Cardiac muscle cell (in vitro differentiated cells and primary cell): ENCODE measurements around the gene UQCC3. TPM values are rescaled to one million over a fixed set of nuclear protein-coding genes. Genes with fewer than 3 reads are reported as not detected.
A peak's percentile ranks its signal among the peaks of the same experiment; 100 is the strongest.

Source experiments
- DNase-seq, 2 donors: peaks; one replicate each; pipeline versions ENCODE4 v3.0.0 to v3.0.0-alpha.2; 2010 to 2017; ENCODE audit warnings: low read depth in 1 of 2, low spot score in 1 of 2
- H3K27ac ChIP-seq: fragments of 200-600 bp; sonication (generic); 2 replicates; pipeline ENCODE4 v1.5.1; 2016
- H3K27me3 ChIP-seq: fragments of 200-600 bp; sonication (generic); 2 replicates; pipeline ENCODE4 v1.6.0; 2016; ENCODE audit warnings: control low read depth
- H3K36me3 ChIP-seq: fragments of 200-600 bp; sonication (generic); 2 replicates; pipeline ENCODE4 v1.5.1; 2016; ENCODE audit warnings: control low read depth
- H3K4me1 ChIP-seq: fragments of 200-600 bp; sonication (generic); 2 replicates; pipeline ENCODE4 v1.8.1; 2017; ENCODE audit warnings: low read depth, mild to moderate bottlenecking, mixed run types
- H3K4me3 ChIP-seq: fragments of 200-600 bp; sonication (generic); 2 replicates; pipeline ENCODE4 v1.5.1; 2016; ENCODE audit warnings: mild to moderate bottlenecking
- H3K9me3 ChIP-seq: fragments of 200-600 bp; sonication (generic); 2 replicates; pipeline ENCODE4 v1.5.1; 2017; ENCODE audit warnings: low read depth, mild to moderate bottlenecking, control low read depth
- polyA plus RNA-seq: library from polyadenylated mRNA; unstranded; fragments of >200 nt; fragmentation: Nextera tagmentation; extraction: Ambion mirVana; gene quantifications from 2 replicates; pipeline ENCODE4 v1.2.1, GENCODE V29; 2016
- total RNA-seq: library from RNA; depleted of rRNA; stranded (reverse); fragments of >200 nt; gene quantifications from 2 replicates; pipeline ENCODE4 v1.2.3, GENCODE V29; 2016
- TF ChIP-seq, protein P1 (sequence below): IDR thresholded peaks from 2 replicates; pipeline ENCODE4 v1.5.1; 2012; ENCODE audit warnings: low read depth, mild to moderate bottlenecking, low read length

Gene UQCC3
- total and polyA plus RNA-seq, 2 experiments from 2014 or later = 13.0 to 32.3 TPM

DNA sequence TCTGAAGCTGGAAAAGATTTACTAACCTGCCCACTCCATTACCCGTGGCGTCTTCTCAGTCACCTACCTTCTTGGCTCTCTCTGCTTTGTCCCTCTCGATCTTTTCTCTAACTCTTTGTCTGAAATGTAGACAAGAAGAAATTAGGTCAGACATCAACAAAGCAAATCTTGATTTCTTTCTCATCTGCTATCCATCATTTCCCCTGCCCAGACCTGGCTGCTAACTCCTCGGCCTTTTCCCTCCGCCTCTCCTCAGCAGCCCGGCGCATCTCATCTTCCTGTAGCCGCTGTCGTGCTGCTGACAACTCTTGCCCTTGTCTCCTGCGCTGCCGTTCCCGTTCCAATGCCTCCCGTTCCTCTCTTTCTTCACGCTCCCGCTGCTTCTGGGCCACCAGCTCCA lies 6.2 kb downstream of the UQCC3 start:
- Histone ChIP-seq H3K9me3 (no peaks in the 10 kb centered on the region), H3K4me3 (peak overlapping the region; percentile 93), H3K27me3 (no peaks in the 10 kb centered on the region), H3K4me1 (peaks cover 23% of the 10 kb centered on the region), H3K27ac (peak overlapping the region; percentile 80), H3K36me3 (peaks cover 22% of the 10 kb centered on the region)
- TF ChIP-seq, protein P1, sequence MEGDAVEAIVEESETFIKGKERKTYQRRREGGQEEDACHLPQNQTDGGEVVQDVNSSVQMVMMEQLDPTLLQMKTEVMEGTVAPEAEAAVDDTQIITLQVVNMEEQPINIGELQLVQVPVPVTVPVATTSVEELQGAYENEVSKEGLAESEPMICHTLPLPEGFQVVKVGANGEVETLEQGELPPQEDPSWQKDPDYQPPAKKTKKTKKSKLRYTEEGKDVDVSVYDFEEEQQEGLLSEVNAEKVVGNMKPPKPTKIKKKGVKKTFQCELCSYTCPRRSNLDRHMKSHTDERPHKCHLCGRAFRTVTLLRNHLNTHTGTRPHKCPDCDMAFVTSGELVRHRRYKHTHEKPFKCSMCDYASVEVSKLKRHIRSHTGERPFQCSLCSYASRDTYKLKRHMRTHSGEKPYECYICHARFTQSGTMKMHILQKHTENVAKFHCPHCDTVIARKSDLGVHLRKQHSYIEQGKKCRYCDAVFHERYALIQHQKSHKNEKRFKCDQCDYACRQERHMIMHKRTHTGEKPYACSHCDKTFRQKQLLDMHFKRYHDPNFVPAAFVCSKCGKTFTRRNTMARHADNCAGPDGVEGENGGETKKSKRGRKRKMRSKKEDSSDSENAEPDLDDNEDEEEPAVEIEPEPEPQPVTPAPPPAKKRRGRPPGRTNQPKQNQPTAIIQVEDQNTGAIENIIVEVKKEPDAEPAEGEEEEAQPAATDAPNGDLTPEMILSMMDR = no peak
- no peak for DNase-seq

GRCh38 chr11:62678433-62678769 lies 6.9 kb downstream of the UQCC3 start:
- no peak for DNase-seq
- TF ChIP-seq, protein P1 = no peak
- Histone ChIP-seq H3K36me3 (peaks cover 20% of the 10 kb centered on the region), H3K27me3 (no peaks in the 10 kb centered on the region), H3K27ac (peak overlapping the region; percentile 80), H3K4me3 (peak overlapping the region; percentile 93), H3K4me1 (peaks cover 20% of the 10 kb centered on the region), H3K9me3 (no peaks in the 10 kb centered on the region)

DNA sequence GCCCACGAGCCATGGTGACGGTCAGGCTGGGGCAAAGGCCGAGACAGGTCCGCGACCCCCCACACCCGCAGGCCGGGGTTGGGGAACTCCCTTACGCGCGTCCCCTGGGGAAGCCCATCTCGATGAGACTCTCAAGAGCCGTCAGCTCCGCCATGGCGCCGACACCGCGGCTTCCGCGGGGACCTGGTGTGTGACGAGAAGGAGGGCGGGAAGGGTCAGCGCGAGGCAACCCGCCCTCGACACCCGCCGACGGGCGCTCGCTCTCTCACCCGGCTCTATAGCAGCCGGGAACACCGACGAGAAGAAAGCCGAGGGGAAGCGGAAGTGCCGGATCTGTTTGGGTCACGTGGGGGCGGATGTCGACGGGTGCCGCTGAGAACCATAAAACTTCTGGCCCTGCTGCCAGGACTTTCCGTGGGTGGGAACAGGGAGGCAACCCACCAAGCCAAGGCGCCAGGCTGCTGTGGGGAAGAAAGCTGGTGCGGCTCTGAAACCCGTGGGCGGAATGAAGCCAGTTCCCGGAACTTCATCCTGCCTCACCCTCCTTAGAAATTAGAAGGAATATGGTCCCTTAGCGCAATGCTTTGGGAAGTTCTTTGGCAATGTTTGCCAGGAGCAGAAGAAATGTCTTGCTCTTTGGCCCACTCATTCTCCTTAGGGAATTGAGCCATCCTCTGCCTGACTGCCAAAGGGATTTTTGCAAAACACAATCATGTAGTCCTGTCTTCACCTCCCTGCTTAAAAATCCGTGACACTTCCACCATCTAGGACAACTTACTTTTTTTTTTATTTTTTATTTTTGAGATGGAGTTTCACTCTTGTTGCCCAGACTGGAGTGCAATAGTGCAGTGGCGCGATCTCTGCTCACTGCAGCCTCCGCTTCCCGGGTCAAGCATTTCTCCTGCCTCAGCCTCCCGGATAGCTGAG lies 7.6 kb downstream of the UQCC3 start, which contains the start of gene UBXN1:
UBXN1 (minus strand) TSS at position 304 of the 927 bp plus-strand sequence; CDS start at position 154, 150 bp downstream.
- H3K27ac ChIP-seq = peak within 1 kb of the TSS; percentile 80
- DNase-seq = peak; percentile 89 to 96
- TF ChIP-seq, protein P1 = no peak
- H3K4me3 ChIP-seq = peak within 1 kb of the TSS; percentile 93
- no peaks in the 10 kb centered on the region for H3K27me3 ChIP-seq
- peaks cover 20% of the 10 kb centered on the region for H3K4me1 ChIP-seq
- H3K36me3 ChIP-seq = peaks cover 16% of the 10 kb centered on the region
- H3K9me3 ChIP-seq = no peaks in the 10 kb centered on the region

DNA sequence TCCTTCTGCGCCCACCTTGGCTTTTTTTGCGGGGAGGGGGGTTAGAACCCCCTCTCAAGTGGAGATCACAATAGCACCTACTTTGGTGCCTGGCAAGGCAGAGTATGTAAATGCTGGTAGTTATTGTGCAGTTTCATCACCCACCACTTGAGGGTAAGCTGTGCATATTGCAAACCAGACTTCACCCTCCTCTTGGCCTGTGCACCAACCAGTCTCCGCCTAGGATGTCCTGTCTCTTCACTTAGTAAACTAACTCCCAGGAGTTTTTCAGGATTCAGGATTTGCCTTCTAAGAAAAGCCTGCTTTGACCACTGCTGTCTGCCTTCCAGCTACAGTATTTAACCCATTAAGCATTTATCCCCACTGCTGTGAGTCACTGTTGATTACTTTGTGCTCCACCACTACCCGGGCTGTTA lies 9.4 kb downstream of the UQCC3 start:
- DNase-seq = peak; percentile 71 to 90
- Histone ChIP-seq H3K4me3 (no peak overlapping the region), H3K9me3 (no peaks in the 10 kb centered on the region), H3K4me1 (peaks cover 20% of the 10 kb centered on the region), H3K36me3 (peaks cover 14% of the 10 kb centered on the region), H3K27me3 (no peaks in the 10 kb centered on the region), H3K27ac (peak overlapping the region; percentile 82)
- TF ChIP-seq, protein P1 = peak; percentile 68

DNA sequence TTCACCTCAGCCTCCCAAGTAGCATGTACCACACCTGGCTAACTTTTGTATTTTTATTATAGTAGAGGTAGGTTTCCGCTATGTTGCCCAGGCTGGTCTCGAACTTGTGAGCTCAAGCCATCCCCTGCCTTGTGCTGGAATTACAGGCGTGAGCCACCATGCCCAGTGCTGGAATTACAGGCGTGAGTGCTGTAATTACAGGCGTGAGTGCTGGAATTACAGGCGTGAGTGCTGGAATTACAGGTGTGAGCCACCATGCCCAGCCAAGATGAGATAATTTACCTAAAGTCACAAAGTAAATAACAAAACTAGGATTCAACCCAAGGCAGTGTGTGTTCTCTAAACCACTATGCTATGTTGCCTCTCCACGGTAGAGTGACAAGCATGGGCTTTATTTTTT lies 11.0 kb downstream of the UQCC3 start:
- H3K27me3 ChIP-seq = no peaks in the 10 kb centered on the region
- TF ChIP-seq, protein P1 = no peak

More for the DNA sequence above, 11.0 kb downstream of the UQCC3 start:
- H3K4me1 ChIP-seq = peaks cover 12% of the 10 kb centered on the region
- H3K36me3 ChIP-seq = peaks cover 5% of the 10 kb centered on the region
- H3K27ac ChIP-seq = no peak overlapping the region
- no peaks in the 10 kb centered on the region for H3K9me3 ChIP-seq
- DNase-seq = no peak
- no peak overlapping the region for H3K4me3 ChIP-seq
